PC-3 (cell line): ENCODE data around the gene TGM3. TPM values are rescaled to one million over a fixed set of nuclear protein-coding genes. Genes with fewer than 3 reads are reported as not detected.

ENCODE experiments used
- ATAC-seq: fragments of 200-7000 bp; cut with Tn5 transposase; 2 replicates; pipeline ENCODE4 v1.9.1; 2020; ENCODE audit warnings: mild to moderate bottlenecking, moderate library complexity
- BruUV-seq: library from RNA; stranded (reverse); fragments of 400-500 nt; replicated peaks from 2 replicates; lab custom pipeline; 2021; lab: Mats Ljungman, UMichigan
- CTCF ChIA-PET: fragments of 300-600 bp; sonication (Branson Sonifier 250); formaldehyde crosslinking; loops from one replicate; lab custom pipeline; 2022; ENCODE audit warnings: antibody characterized with exemption; lab: Charles Lee
- POLR2A ChIA-PET: fragments of 300-600 bp; sonication (Branson Sonifier 250); formaldehyde crosslinking; loops from one replicate; lab custom pipeline; 2022; ENCODE audit warnings: antibody characterized with exemption; ENCODE audit not compliant: unreplicated experiment; lab: Charles Lee
- DNase-seq: peaks from one replicate; pipeline ENCODE4 v3.0.0-alpha.2; 2015
- H2AFZ ChIP-seq: fragments of 300-600 bp; sonication (generic); 2 replicates; pipeline ENCODE4 v1.6.0; 2016; ENCODE audit warnings: antibody characterized with exemption, low read length
- H3F3A ChIP-seq: fragments of 300-600 bp; sonication (generic); one replicate; pipeline ENCODE4 v1.6.0; 2017; ENCODE audit warnings: antibody characterized with exemption, low read length, control low read depth, mild to moderate bottlenecking; ENCODE audit not compliant: unreplicated experiment
- H3K27ac ChIP-seq: fragments of 300-600 bp; sonication (generic); 2 replicates; pipeline ENCODE4 v1.5.1; 2016; ENCODE audit warnings: mild to moderate bottlenecking, low read length
- H3K27me3 ChIP-seq: fragments of 300-600 bp; sonication (generic); 2 replicates; pipeline ENCODE4 v1.6.1; 2016; ENCODE audit warnings: low read length, mixed read lengths
- H3K36me3 ChIP-seq: fragments of 300-600 bp; sonication (generic); 2 replicates; pipeline ENCODE4 v1.6.1; 2016; ENCODE audit warnings: low read depth, mixed run types, low read length, mixed read lengths
- H3K4me1 ChIP-seq: fragments of 300-600 bp; sonication (generic); 2 replicates; pipeline ENCODE4 v1.5.1; 2016; ENCODE audit warnings: low read length; ENCODE audit not compliant: insufficient read depth
- H3K4me2 ChIP-seq: fragments of 300-600 bp; sonication (generic); 2 replicates; pipeline ENCODE4 v1.6.0; 2016; ENCODE audit warnings: low read length
- H3K4me3 ChIP-seq: fragments of 300-600 bp; sonication (generic); 2 replicates; pipeline ENCODE4 v1.5.1; 2016; ENCODE audit warnings: mild to moderate bottlenecking, low read length, mixed read lengths
- H3K79me2 ChIP-seq: fragments of 300-600 bp; sonication (generic); 2 replicates; pipeline ENCODE4 v1.6.1; 2017; ENCODE audit warnings: low read length, mixed read lengths
- H3K9ac ChIP-seq: fragments of 300-600 bp; sonication (generic); 2 replicates; pipeline ENCODE4 v1.6.0; 2016; ENCODE audit warnings: mild to moderate bottlenecking, low read length
- H3K9me2 ChIP-seq: fragments of 300-600 bp; sonication (generic); replicated peaks from 2 replicates; pipeline ENCODE4 v1.6.1; 2016; ENCODE audit warnings: mixed run types, low read length, mixed read lengths
- H3K9me3 ChIP-seq: fragments of 300-600 bp; sonication (generic); 2 replicates; pipeline ENCODE4 v1.6.1; 2016; ENCODE audit warnings: low read length, mixed read lengths
- H4K20me1 ChIP-seq: fragments of 300-600 bp; sonication (generic); 2 replicates; pipeline ENCODE4 v1.6.1; 2016; ENCODE audit warnings: low read length, mixed read lengths
- CTCF ChIP-seq: fragments of 300-600 bp; sonication (generic); conservative IDR thresholded peaks from 2 replicates; pipeline ENCODE4 v1.5.1; 2017; ENCODE audit warnings: antibody characterized with exemption, low read depth, mild to moderate bottlenecking, low read length
- EZH2 ChIP-seq: fragments of 300-600 bp; sonication (generic); IDR thresholded peaks from one replicate; pipeline ENCODE4 v1.6.1; 2017; ENCODE audit warnings: antibody characterized with exemption, mild to moderate bottlenecking, low read length; ENCODE audit not compliant: unreplicated experiment
- EZH2phosphoT487 ChIP-seq: fragments of 300-600 bp; sonication (generic); IDR thresholded peaks from 2 replicates; pipeline ENCODE4 v1.6.1; 2018; ENCODE audit warnings: mild to moderate bottlenecking, antibody characterized with exemption, low read length, borderline replicate concordance
- intact Hi-C: fragments of 100-400 bp; cut with micrococcal nuclease; formaldehyde crosslinking; loops from 2 replicates; pipeline ENCODE4 v1.9.0; 2023
- total RNA-seq: library from RNA; depleted of rRNA; stranded (reverse); fragments of >200 nt; gene quantifications from 2 replicates; pipeline ENCODE4 v1.2.3, GENCODE V29; 2014

Gene TGM3
- total RNA-seq, 1 experiment from 2014 or later, result not detected

GRCh38 chr20:2329286-2329685 is 33.5 kb downstream of the TGM3 start:
- Histone ChIP-seq H3K36me3 (no peaks in the 10 kb centered on the region), H2AFZ (no peak overlapping the region), H3K4me3 (no peak overlapping the region), H3F3A (no peaks in the 10 kb centered on the region), H4K20me1 (no peaks in the 10 kb centered on the region), H3K4me2 (no peak overlapping the region), H3K9me3 (no peaks in the 10 kb centered on the region), H3K9ac (no peak overlapping the region), H3K27me3 (peaks cover 95% of the 10 kb centered on the region), H3K79me2 (no peaks in the 10 kb centered on the region), H3K9me2 (no peaks in the 10 kb centered on the region), H3K4me1 (no peaks in the 10 kb centered on the region), H3K27ac (no peak overlapping the region)
- POLR2A ChIA-PET, result no interaction called here
- DNase-seq, result no peak
- ATAC-seq, result no peak
- intact Hi-C loops, result no loop called here
- CTCF ChIA-PET, result no interaction called here
- TF ChIP-seq CTCF, result no peak
- no peak for TF ChIP-seq EZH2
- no peak for TF ChIP-seq EZH2phosphoT487
- BruUV-seq, result no TSS peak

- no peak for TF ChIP-seq CTCF
- TF ChIP-seq EZH2, result no peak
- TF ChIP-seq EZH2phosphoT487, result no peak
- intact Hi-C loops, result no loop called here
- no peak for ATAC-seq
- Histone ChIP-seq H3K27me3 (peaks cover 95% of the 10 kb centered on the region), H3K27ac (no peak overlapping the region), H3F3A (no peaks in the 10 kb centered on the region), H3K9me3 (no peaks in the 10 kb centered on the region), H3K79me2 (no peaks in the 10 kb centered on the region), H3K4me2 (no peak overlapping the region), H3K9me2 (no peaks in the 10 kb centered on the region), H3K9ac (no peak overlapping the region), H4K20me1 (no peaks in the 10 kb centered on the region), H3K4me1 (no peaks in the 10 kb centered on the region), H3K36me3 (no peaks in the 10 kb centered on the region), H2AFZ (no peak overlapping the region), H3K4me3 (no peak overlapping the region)
- BruUV-seq, result no TSS peak
- POLR2A ChIA-PET, result no interaction called here
- CTCF ChIA-PET, result no interaction called here
- no peak for DNase-seq
Observed at GRCh38 chr20:2330090-2330695, 34.4 kb downstream of the TGM3 start.

- H3K79me2 ChIP-seq, result no peaks in the 10 kb centered on the region
- no peak for ATAC-seq
- no peak overlapping the region for H2AFZ ChIP-seq
- POLR2A ChIA-PET, result no interaction called here
- CTCF ChIA-PET, result no interaction called here
- no peak overlapping the region for H3K4me3 ChIP-seq
- no peak overlapping the region for H3K4me2 ChIP-seq
- H3F3A ChIP-seq, result no peaks in the 10 kb centered on the region
- H3K36me3 ChIP-seq, result no peaks in the 10 kb centered on the region
- H3K9me3 ChIP-seq, result no peaks in the 10 kb centered on the region
- H3K27ac ChIP-seq, result no peak overlapping the region
- peaks cover 96% of the 10 kb centered on the region for H3K27me3 ChIP-seq
- TF ChIP-seq CTCF (no peak), EZH2phosphoT487 (no peak), EZH2 (no peak)
- H4K20me1 ChIP-seq, result no peaks in the 10 kb centered on the region
- H3K9me2 ChIP-seq, result no peaks in the 10 kb centered on the region
- no TSS peak for BruUV-seq
- intact Hi-C loops, result no loop called here
- no peaks in the 10 kb centered on the region for H3K4me1 ChIP-seq
- DNase-seq, result no peak
- H3K9ac ChIP-seq, result no peak overlapping the region
Observed at GRCh38 chr20:2331106-2331505, 35.3 kb downstream of the TGM3 start.
